H1 (cell line): ENCODE data around the gene DOCK1. TPM values are rescaled to one million over a fixed set of nuclear protein-coding genes. Genes with fewer than 3 reads are reported as not detected.

Source experiments
- CTCF ChIA-PET: fragments of 300-600 bp; sonication (Branson Sonifier 250); formaldehyde crosslinking; loops from one replicate; lab custom pipeline; 2021; ENCODE audit not compliant: partially characterized antibody; lab: Charles Lee
- POLR2A ChIA-PET: fragments of 300-600 bp; sonication (Branson Sonifier 250); formaldehyde crosslinking; loops from one replicate; lab custom pipeline; 2021; ENCODE audit warnings: inconsistent platforms; ENCODE audit not compliant: partially characterized antibody; lab: Charles Lee
- DNase-seq, 2 experiments: peaks; one replicate each; pipeline versions ENCODE4 v3.0.0 to v3.0.0-alpha.2; 2010 to 2022; ENCODE audit warnings: low spot score in 2 of 2, low read depth in 1 of 2, mixed read lengths in 1 of 2
- FAIRE-seq: peaks from 2 replicates; lab custom pipeline; 2011; peaks lifted over from hg19 to GRCh38; lab: Jason Lieb, UNC
- H2AFZ ChIP-seq: 2 replicates; pipeline ENCODE4 v1.8.1; 2012; ENCODE audit warnings: low read length, inconsistent platforms
- H2AK5ac ChIP-seq: 2 replicates; pipeline ENCODE4 v1.6.1; 2013; ENCODE audit warnings: low read depth, low read length
- H2BK120ac ChIP-seq: replicated peaks from 2 replicates; pipeline ENCODE3; 2013; ENCODE audit warnings: low read depth, low read length, inconsistent platforms
- H2BK12ac ChIP-seq: 2 replicates; pipeline ENCODE4 v1.6.1; 2013; ENCODE audit warnings: low read depth, low read length
- H2BK15ac ChIP-seq: 2 replicates; pipeline ENCODE4 v1.6.1; 2013; ENCODE audit warnings: low read length
- H2BK20ac ChIP-seq: 2 replicates; pipeline ENCODE4 v1.6.1; 2013; ENCODE audit warnings: low read length
- H2BK5ac ChIP-seq: 2 replicates; pipeline ENCODE4 v1.6.1; 2013; ENCODE audit warnings: low read depth, low read length
- H3K14ac ChIP-seq: 2 replicates; pipeline ENCODE4 v1.6.1; 2013; ENCODE audit warnings: inconsistent platforms; ENCODE audit not compliant: insufficient read length
- H3K18ac ChIP-seq: 2 replicates; pipeline ENCODE4 v1.6.1; 2013; ENCODE audit warnings: low read length; ENCODE audit errors: extremely low read depth
- H3K23ac ChIP-seq: 2 replicates; pipeline ENCODE4 v1.6.1; 2013; ENCODE audit warnings: inconsistent platforms; ENCODE audit not compliant: insufficient read length
- H3K23me2 ChIP-seq: 2 replicates; pipeline ENCODE4 v1.6.1; 2013; ENCODE audit warnings: low read depth, low read length
- H3K27ac ChIP-seq: 2 replicates; pipeline ENCODE4 v1.6.1; 2011; ENCODE audit warnings: low read depth, low read length, inconsistent platforms
- H3K27me3 ChIP-seq, 4 experiments: replicated peaks in 1 of 4; 1 replicate in 1 of 4; 2 replicates in 3 of 4; pipeline versions ENCODE4 v1.6.1 to v1.8.1; 2011 to 2013; ENCODE audit warnings: low read length in 3 of 4, mild to moderate bottlenecking in 3 of 4, inconsistent platforms in 2 of 4, mixed read lengths in 2 of 4, moderate library complexity in 1 of 4; ENCODE audit not compliant: control insufficient read depth in 3 of 4, insufficient read depth in 3 of 4; ENCODE audit errors: extremely low read depth in 1 of 4
- H3K36me3 ChIP-seq, 4 experiments: 2 replicates each; pipeline versions ENCODE4 v1.6.1 to v1.8.1; 2011 to 2013; ENCODE audit warnings: mild to moderate bottlenecking in 4 of 4, low read length in 3 of 4, moderate library complexity in 2 of 4, control low read depth in 1 of 4, inconsistent platforms in 1 of 4; ENCODE audit not compliant: insufficient read depth in 4 of 4, control insufficient read depth in 2 of 4
- H3K4ac ChIP-seq: replicated peaks from 2 replicates; pipeline ENCODE3; 2013; ENCODE audit warnings: low read length, low read depth, mixed read lengths, inconsistent platforms; ENCODE audit not compliant: insufficient read length
- H3K4me1 ChIP-seq, 4 experiments: replicated peaks in 1 of 4; 1 replicate in 1 of 4; 2 replicates in 3 of 4; pipeline versions ENCODE4 v1.6.1 to v1.8.1; 2011 to 2013; ENCODE audit warnings: low read length in 3 of 4, inconsistent platforms in 2 of 4, mixed read lengths in 1 of 4; ENCODE audit not compliant: insufficient read depth in 4 of 4, control insufficient read depth in 3 of 4
- H3K4me2 ChIP-seq, 2 experiments: 2 replicates each; pipeline versions ENCODE4 v1.6.1 to v1.8.1; 2011 to 2013; ENCODE audit warnings: low read depth in 2 of 2, low read length in 2 of 2, control low read depth in 1 of 2, inconsistent platforms in 1 of 2, mild to moderate bottlenecking in 1 of 2; ENCODE audit not compliant: insufficient read depth in 1 of 2
- H3K4me3 ChIP-seq, 4 experiments: fragments of 200-600, 300-600 bp in 1 of 4; sonication (generic), shearing (Covaris generic), sonication (Bioruptor Twin) in 1 of 4; 2 replicates each; pipeline versions ENCODE4 v1.5.1 to v1.8.1; 2011 to 2016; ENCODE audit warnings: low read length in 4 of 4, low read depth in 3 of 4, control low read depth in 2 of 4, inconsistent platforms in 2 of 4, mild to moderate bottlenecking in 2 of 4, mixed read lengths in 1 of 4, moderate library complexity in 1 of 4; ENCODE audit not compliant: insufficient read depth in 2 of 4; ENCODE audit errors: extremely low read depth in 1 of 4
- H3K56ac ChIP-seq: replicated peaks from 2 replicates; pipeline ENCODE3; 2013; ENCODE audit warnings: low read depth, mild to moderate bottlenecking, mixed read lengths, low read length, inconsistent platforms; ENCODE audit not compliant: insufficient read length
- H3K79me1 ChIP-seq: 2 replicates; pipeline ENCODE4 v1.6.1; 2013; ENCODE audit warnings: low read depth, low read length, control low read depth
- H3K79me2 ChIP-seq, 2 experiments: 2 replicates each; pipeline versions ENCODE4 v1.6.1 to v1.8.1; 2012 to 2013; ENCODE audit warnings: low read length in 2 of 2, mild to moderate bottlenecking in 2 of 2, inconsistent platforms in 1 of 2; ENCODE audit not compliant: insufficient read depth in 2 of 2, control insufficient read depth in 1 of 2
- H3K9ac ChIP-seq, 4 experiments: replicated peaks in 1 of 4; 1 replicate in 1 of 4; 2 replicates in 3 of 4; pipeline versions ENCODE4 v1.6.1 to v1.8.1; 2011 to 2013; ENCODE audit warnings: low read depth in 3 of 4, low read length in 3 of 4, control low read depth in 2 of 4, mild to moderate bottlenecking in 2 of 4, moderate library complexity in 2 of 4, inconsistent platforms in 1 of 4; ENCODE audit errors: extremely low read depth in 1 of 4
- H3K9me3 ChIP-seq, 2 experiments: 2 replicates each; pipeline versions ENCODE4 v1.6.1 to v1.8.1; 2012 to 2013; ENCODE audit warnings: mild to moderate bottlenecking in 2 of 2, moderate library complexity in 2 of 2, control low read depth in 1 of 2, inconsistent platforms in 1 of 2, low read depth in 1 of 2, low read length in 1 of 2, mixed read lengths in 1 of 2; ENCODE audit not compliant: insufficient read depth in 2 of 2
- H4K20me1 ChIP-seq, 2 experiments: replicated peaks in 1 of 2; 2 replicates each; pipeline versions ENCODE3 to v1.8.1; 2011 to 2013; ENCODE audit warnings: inconsistent platforms in 2 of 2, low read length in 2 of 2, mild to moderate bottlenecking in 1 of 2; ENCODE audit not compliant: insufficient read depth in 2 of 2, control insufficient read depth in 1 of 2
- H4K5ac ChIP-seq: 2 replicates; pipeline ENCODE4 v1.6.1; 2013; ENCODE audit warnings: low read length, low read depth, mixed read lengths, inconsistent platforms; ENCODE audit not compliant: insufficient read length
- H4K8ac ChIP-seq: 2 replicates; pipeline ENCODE4 v1.8.0; 2013; ENCODE audit warnings: mild to moderate bottlenecking, moderate library complexity, low read length, inconsistent platforms; ENCODE audit not compliant: insufficient read depth; ENCODE audit errors: extremely low read depth
- H4K91ac ChIP-seq: replicated peaks from 2 replicates; pipeline ENCODE3; 2013; ENCODE audit warnings: low read length, mixed read lengths, inconsistent platforms; ENCODE audit not compliant: insufficient read length
- EP300 ChIP-seq, 2 experiments: IDR thresholded peaks; 1 replicate in 1 of 2; 2 replicates in 1 of 2; pipeline ENCODE4 v1.6.1; 2011 to 2012; ENCODE audit warnings: low read depth in 2 of 2, low read length in 2 of 2, mild to moderate bottlenecking in 2 of 2, borderline replicate concordance in 1 of 2, inconsistent platforms in 1 of 2, moderate library complexity in 1 of 2
- GTF2F1 ChIP-seq: IDR thresholded peaks from 2 replicates; pipeline ENCODE4 v1.6.1; 2012; ENCODE audit warnings: low read depth, low read length, improper control_type of control experiment, borderline replicate concordance
- HDAC2 ChIP-seq, 2 experiments: fragments of 300-600 bp in 1 of 2; sonication (generic) in 1 of 2; IDR thresholded peaks; 2 replicates each; pipeline ENCODE4 v1.6.1; 2011 to 2012; ENCODE audit warnings: low read depth in 2 of 2, low read length in 2 of 2, mild to moderate bottlenecking in 2 of 2, moderate library complexity in 2 of 2, borderline replicate concordance in 1 of 2, inconsistent platforms in 1 of 2
- JUN ChIP-seq: IDR thresholded peaks from 2 replicates; pipeline ENCODE4 v1.6.1; 2011; ENCODE audit warnings: low read depth, mild to moderate bottlenecking, improper control_type of control experiment, low read length
- KDM1A ChIP-seq: fragments of 200-600, 300-600 bp; sonication (generic); IDR thresholded peaks from 2 replicates; pipeline ENCODE4 v1.7.1; 2016; ENCODE audit warnings: mild to moderate bottlenecking, low read length, borderline replicate concordance
- KDM4A ChIP-seq: IDR thresholded peaks from one replicate; pipeline ENCODE4 v1.7.1; 2012; ENCODE audit warnings: low read depth, mild to moderate bottlenecking, moderate library complexity, low read length, inconsistent platforms; ENCODE audit not compliant: severe bottlenecking
- MAFK ChIP-seq: IDR thresholded peaks from 2 replicates; pipeline ENCODE4 v1.6.1; 2012; ENCODE audit warnings: low read depth, mild to moderate bottlenecking, improper control_type of control experiment, low read length
- SP1 ChIP-seq: IDR thresholded peaks from 2 replicates; pipeline ENCODE4 v1.6.1; 2011; ENCODE audit warnings: low read depth, low read length
- SP4 ChIP-seq: IDR thresholded peaks from 2 replicates; pipeline ENCODE4 v1.6.1; 2012; ENCODE audit warnings: low read length, inconsistent platforms
- WGBS, 2 experiments: shearing (Covaris generic) in 1 of 2; methylation state at CpG; one replicate each; pipeline versions ENCODE4 v1.1.6 to v1.1.7; 2013 to 2015; ENCODE audit warnings: low lambda C conversion rate in 2 of 2, mixed read lengths in 2 of 2, inconsistent platforms in 1 of 2, low coverage in 1 of 2, missing lambda C conversion rate in 1 of 2; ENCODE audit not compliant: insufficient replicate concordance in 2 of 2, insufficient coverage in 1 of 2, insufficient read length in 1 of 2; ENCODE audit errors: extremely low coverage in 1 of 2, missing lambda C conversion rate in 1 of 2; 5-methylcytosine and 5-hydroxymethylcytosine counted together
- polyA plus RNA-seq, 7 experiments: library from polyadenylated mRNA; depleted of rRNA in 3 of 7; stranded (reverse) in 5 of 7; unstranded in 2 of 7; fragments of >200 nt in 5 of 7; fragments of 200-250 nt in 2 of 7; gene quantifications; 1 replicate in 5 of 7; 2 replicates in 1 of 7; 4 replicates in 1 of 7; pipeline versions ENCODE4 v1.2.1 to v1.2.3, GENCODE V29; 2011 to 2013; ENCODE audit warnings: missing spikeins in 2 of 7, mixed read lengths in 2 of 7
- total RNA-seq: library from RNA; stranded (reverse); fragmentation: NEBNext Ultra II Directional; extraction: Animal tissue kit (Norgen Biotek cat#: 25700); gene quantifications from 2 replicates; pipeline ENCODE4 v1.2.1, GENCODE V29; 2021

DOCK1 gene
- total and polyA plus RNA-seq, 2 of the 8 experiments (the other 6 are each of a cell fraction or from before 2014, with no cell fraction given) = 11.6 to 53.0 TPM

- H2BK12ac ChIP-seq = no peak overlapping the region
- no peaks in the 10 kb centered on the region for H3K36me3 ChIP-seq
- FAIRE-seq (no peak), DNase-seq (no peak)
- no peaks in the 10 kb centered on the region for H3K79me1 ChIP-seq
- H2BK5ac ChIP-seq = no peak overlapping the region
- H2AFZ ChIP-seq = no peak overlapping the region
- no peak overlapping the region for H3K23ac ChIP-seq
- H3K18ac ChIP-seq = no peak overlapping the region
- H2BK20ac ChIP-seq = no peak overlapping the region
- H3K9me3 ChIP-seq = no peaks in the 10 kb centered on the region
- no peak overlapping the region for H3K14ac ChIP-seq
- H3K27ac ChIP-seq = no peak overlapping the region
- no peak overlapping the region for H3K56ac ChIP-seq
- no peak overlapping the region for H2AK5ac ChIP-seq
- no peaks in the 10 kb centered on the region for H4K20me1 ChIP-seq
- ChIA-PET CTCF (interaction anchor here (1.6 kb wide), 1 partner anchor 12 kb away, joined by 3 read pairs; no protein-coding TSS in a partner anchor), POLR2A (no interaction called here)
- 93% methylated on average over 13 of the region's 13 CpGs; no CpG with 5 or more reads in 1 of the 2 experiments for WGBS, 2 experiments
- no peak overlapping the region for H3K4ac ChIP-seq
- H3K4me2 ChIP-seq = no peak overlapping the region
- H4K5ac ChIP-seq = no peak overlapping the region
- H4K8ac ChIP-seq = no peak overlapping the region
- H3K9ac ChIP-seq = no peak overlapping the region
- H3K27me3 ChIP-seq = no peaks in the 10 kb centered on the region
- no peaks in the 10 kb centered on the region for H3K23me2 ChIP-seq
- H3K79me2 ChIP-seq = no peaks in the 10 kb centered on the region
- no peaks in the 10 kb centered on the region for H3K4me1 ChIP-seq
- H2BK120ac ChIP-seq = no peak overlapping the region
- no peak overlapping the region for H3K4me3 ChIP-seq
- TF ChIP-seq SP1 (no peak), SP4 (no peak), KDM1A (no peak), MAFK (no peak), JUN (no peak), KDM4A (no peak), GTF2F1 (no peak), EP300 (IDR thresholded peaks at IDR 0.05; ENCODE audit: borderline replicate concordance in 1 of 2, low read depth in 2 of 2, low read length in 2 of 2) (no peak), HDAC2 (IDR thresholded peaks at IDR 0.05; ENCODE audit: borderline replicate concordance in 1 of 2, low read depth in 2 of 2, low read length in 2 of 2) (no peak)
- no peak overlapping the region for H4K91ac ChIP-seq
- H2BK15ac ChIP-seq = no peak overlapping the region
Measured at GRCh38 chr10:127496035-127496434, 590.8 kb downstream of the DOCK1 start.
